MM.1S (cell line): Measurements from ENCODE around the gene CSRP3.

Source experiments
- DNase-seq: peaks from one replicate; pipeline ENCODE4 v3.0.0-alpha.2; 2015
- H2AFZ ChIP-seq: fragments of 300-600 bp; sonication (generic); 2 replicates; pipeline ENCODE4 v1.6.0; 2016; ENCODE audit warnings: antibody characterized with exemption, low read length
- H3F3A ChIP-seq: fragments of 300-600 bp; sonication (generic); 2 replicates; pipeline ENCODE4 v1.6.1; 2016; ENCODE audit warnings: mild to moderate bottlenecking, antibody characterized with exemption, low read length, moderate library complexity, mixed read lengths; ENCODE audit not compliant: insufficient read depth
- H3K27ac ChIP-seq: fragments of 300-600 bp; sonication (generic); 2 replicates; pipeline ENCODE4 v1.5.1; 2016; ENCODE audit warnings: mild to moderate bottlenecking, low read length
- H3K27me3 ChIP-seq: fragments of 300-600 bp; sonication (generic); replicated peaks from 2 replicates; pipeline ENCODE4 v1.6.0; 2016; ENCODE audit warnings: low read length; ENCODE audit not compliant: insufficient read depth
- H3K36me3 ChIP-seq: fragments of 300-600 bp; sonication (generic); replicated peaks from 2 replicates; pipeline ENCODE4 v1.6.1; 2016; ENCODE audit warnings: mild to moderate bottlenecking, low read length, mixed read lengths; ENCODE audit not compliant: insufficient read depth
- H3K4me1 ChIP-seq: fragments of 300-600 bp; sonication (generic); 2 replicates; pipeline ENCODE4 v1.6.1; 2016; ENCODE audit warnings: low read length, mixed read lengths
- H3K4me2 ChIP-seq: fragments of 300-600 bp; sonication (generic); 2 replicates; pipeline ENCODE4 v1.6.0; 2016; ENCODE audit warnings: low read depth, low read length
- H3K4me3 ChIP-seq: fragments of 300-600 bp; sonication (generic); 2 replicates; pipeline ENCODE4 v1.5.1; 2016; ENCODE audit warnings: low read length, mixed read lengths
- H3K79me2 ChIP-seq: fragments of 300-600 bp; sonication (generic); 2 replicates; pipeline ENCODE4 v1.6.1; 2016; ENCODE audit warnings: mixed run types, low read length, mixed read lengths
- H3K9ac ChIP-seq: fragments of 300-600 bp; sonication (generic); 2 replicates; pipeline ENCODE4 v1.6.1; 2016; ENCODE audit warnings: low read length, mixed read lengths
- H3K9me2 ChIP-seq: fragments of 300-600 bp; sonication (generic); replicated peaks from 2 replicates; pipeline ENCODE4 v1.6.1; 2016; ENCODE audit warnings: mild to moderate bottlenecking, low read length, mixed read lengths; ENCODE audit not compliant: insufficient read depth
- H3K9me3 ChIP-seq: fragments of 300-600 bp; sonication (generic); replicated peaks from 2 replicates; pipeline ENCODE4 v1.6.1; 2016; ENCODE audit warnings: mild to moderate bottlenecking, low read length, mixed read lengths; ENCODE audit not compliant: insufficient read depth
- H4K20me1 ChIP-seq: fragments of 300-600 bp; sonication (generic); 2 replicates; pipeline ENCODE4 v1.6.1; 2016; ENCODE audit warnings: mild to moderate bottlenecking, low read length, moderate library complexity, mixed read lengths; ENCODE audit not compliant: insufficient read depth
- EZH2 ChIP-seq: fragments of 300-600 bp; sonication (generic); optimal IDR thresholded peaks from 2 replicates; pipeline ENCODE3; 2017; ENCODE audit warnings: low read depth, mild to moderate bottlenecking, antibody characterized with exemption, low read length, mixed read lengths
- EZH2phosphoT487 ChIP-seq: fragments of 300-600 bp; sonication (generic); IDR thresholded peaks from 2 replicates; pipeline ENCODE4 v1.6.1; 2018; ENCODE audit warnings: antibody characterized with exemption, low read length
- TF ChIP-seq, protein P1 (sequence below): fragments of 300-600 bp; sonication (generic); IDR thresholded peaks from 2 replicates; pipeline ENCODE4 v1.5.1; 2016; ENCODE audit warnings: antibody characterized with exemption, low read length, mixed read lengths

Gene CSRP3

GRCh38 chr11:19162951-19163505, 38.8 kb downstream of the CSRP3 start:
- no peaks in the 10 kb centered on the region for H3K36me3 ChIP-seq

DNA sequence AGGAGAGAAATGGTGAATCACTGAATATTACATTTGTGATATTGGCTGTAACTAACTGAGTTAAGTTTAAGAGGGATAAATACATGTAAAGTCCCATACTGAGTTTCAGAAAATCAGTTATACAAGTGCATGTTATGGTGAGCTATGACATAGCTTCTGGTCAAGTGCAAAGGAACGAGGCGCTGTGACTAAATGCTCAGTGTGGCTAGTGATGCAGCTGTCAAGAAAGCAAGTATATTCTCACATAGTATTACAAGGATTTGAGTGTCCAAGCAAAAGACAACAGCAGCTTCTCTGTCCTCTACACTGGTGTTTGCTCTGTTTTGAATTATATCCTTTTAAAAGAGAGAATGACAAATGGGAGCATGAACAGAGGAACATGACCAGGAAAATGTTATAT, 40.1 kb downstream of the CSRP3 start:
- Histone ChIP-seq H3K9ac (no peak overlapping the region), H3K9me3 (no peaks in the 10 kb centered on the region), H3K4me2 (no peak overlapping the region), H3K79me2 (no peaks in the 10 kb centered on the region), H3F3A (no peaks in the 10 kb centered on the region), H3K4me3 (no peak overlapping the region), H3K27ac (no peak overlapping the region), H2AFZ (no peak overlapping the region), H3K27me3 (no peaks in the 10 kb centered on the region), H3K4me1 (peaks cover 9% of the 10 kb centered on the region; the same call in 1 of the 2 replicates), H4K20me1 (no peaks in the 10 kb centered on the region), H3K9me2 (no peaks in the 10 kb centered on the region), H3K36me3 (no peaks in the 10 kb centered on the region)
- DNase-seq = no peak
- TF ChIP-seq, protein P1, sequence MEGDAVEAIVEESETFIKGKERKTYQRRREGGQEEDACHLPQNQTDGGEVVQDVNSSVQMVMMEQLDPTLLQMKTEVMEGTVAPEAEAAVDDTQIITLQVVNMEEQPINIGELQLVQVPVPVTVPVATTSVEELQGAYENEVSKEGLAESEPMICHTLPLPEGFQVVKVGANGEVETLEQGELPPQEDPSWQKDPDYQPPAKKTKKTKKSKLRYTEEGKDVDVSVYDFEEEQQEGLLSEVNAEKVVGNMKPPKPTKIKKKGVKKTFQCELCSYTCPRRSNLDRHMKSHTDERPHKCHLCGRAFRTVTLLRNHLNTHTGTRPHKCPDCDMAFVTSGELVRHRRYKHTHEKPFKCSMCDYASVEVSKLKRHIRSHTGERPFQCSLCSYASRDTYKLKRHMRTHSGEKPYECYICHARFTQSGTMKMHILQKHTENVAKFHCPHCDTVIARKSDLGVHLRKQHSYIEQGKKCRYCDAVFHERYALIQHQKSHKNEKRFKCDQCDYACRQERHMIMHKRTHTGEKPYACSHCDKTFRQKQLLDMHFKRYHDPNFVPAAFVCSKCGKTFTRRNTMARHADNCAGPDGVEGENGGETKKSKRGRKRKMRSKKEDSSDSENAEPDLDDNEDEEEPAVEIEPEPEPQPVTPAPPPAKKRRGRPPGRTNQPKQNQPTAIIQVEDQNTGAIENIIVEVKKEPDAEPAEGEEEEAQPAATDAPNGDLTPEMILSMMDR = no peak
- TF ChIP-seq EZH2phosphoT487 = no peak
- no peak for TF ChIP-seq EZH2

More at GRCh38 chr11:19162951-19163505, 38.8 kb downstream of the CSRP3 start:
- Histone ChIP-seq H3K4me3 (no peak overlapping the region), H3K9ac (no peak overlapping the region), H3K9me2 (no peaks in the 10 kb centered on the region), H2AFZ (no peak overlapping the region), H3F3A (no peaks in the 10 kb centered on the region), H3K27ac (no peak overlapping the region), H3K4me1 (peaks cover 9% of the 10 kb centered on the region; the same call in 1 of the 2 replicates), H3K79me2 (no peaks in the 10 kb centered on the region), H3K9me3 (no peaks in the 10 kb centered on the region), H3K4me2 (no peak overlapping the region), H3K27me3 (no peaks in the 10 kb centered on the region), H4K20me1 (no peaks in the 10 kb centered on the region)
- peak; percentile 28 for DNase-seq
- TF ChIP-seq EZH2phosphoT487 (no peak), EZH2 (no peak)
- TF ChIP-seq, protein P1 = no peak

DNA sequence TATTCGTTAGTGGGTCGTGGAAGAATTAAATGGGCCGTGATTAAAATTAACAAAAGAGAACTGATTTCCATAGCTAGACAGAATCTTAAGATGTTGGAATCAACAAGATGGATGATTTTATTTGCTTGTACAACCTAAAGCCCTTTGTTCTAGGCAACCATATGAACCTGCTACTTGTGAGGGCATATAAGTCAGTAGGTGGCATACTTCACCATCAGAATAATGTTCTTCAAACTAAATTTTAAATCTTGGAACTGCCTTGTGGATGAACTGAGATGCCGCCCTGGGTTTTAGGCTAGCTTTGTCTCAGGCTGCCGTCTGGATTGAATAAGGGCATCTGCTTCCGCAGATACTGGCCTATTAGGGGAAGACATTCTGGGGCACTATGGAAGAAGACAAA, 40.9 kb downstream of the CSRP3 start:
- Histone ChIP-seq H3K4me2 (no peak overlapping the region), H3K9me2 (no peaks in the 10 kb centered on the region), H3K9ac (no peak overlapping the region), H3K79me2 (no peaks in the 10 kb centered on the region), H3K4me1 (peaks cover 9% of the 10 kb centered on the region; the same call in 1 of the 2 replicates), H3K9me3 (no peaks in the 10 kb centered on the region), H3K27ac (no peak overlapping the region), H3F3A (no peaks in the 10 kb centered on the region), H4K20me1 (no peaks in the 10 kb centered on the region), H2AFZ (no peak overlapping the region), H3K36me3 (no peaks in the 10 kb centered on the region), H3K27me3 (no peaks in the 10 kb centered on the region), H3K4me3 (no peak overlapping the region)
- TF ChIP-seq EZH2 = no peak
- TF ChIP-seq, protein P1 = no peak
- no peak for TF ChIP-seq EZH2phosphoT487
- DNase-seq = no peak
